Left ventricle myocardium inferior (tissue), 1 donor: ENCODE measurements around the gene NHS. TPM values are rescaled to one million over a fixed set of nuclear protein-coding genes. Genes with fewer than 3 reads are reported as not detected.
A peak's percentile ranks its signal among the peaks of the same experiment; 100 is the strongest.

Source experiments
- DNase-seq: peaks from one replicate; pipeline ENCODE4 v3.0.0-alpha.2; 2020
- H3K27ac ChIP-seq: fragments of 200-600 bp; replicated peaks from 2 replicates; pipeline ENCODE4 v1.8.0; 2021
- H3K27me3 ChIP-seq: fragments of 200-600 bp; 2 replicates; pipeline ENCODE4 v1.8.0; 2021; ENCODE audit warnings: low read depth
- H3K36me3 ChIP-seq: fragments of 200-600 bp; 2 replicates; pipeline ENCODE4 v1.8.0; 2021
- H3K4me1 ChIP-seq: fragments of 200-600 bp; 2 replicates; pipeline ENCODE4 v1.8.0; 2021
- H3K4me3 ChIP-seq: fragments of 200-600 bp; 2 replicates; pipeline ENCODE4 v1.8.0; 2021; ENCODE audit warnings: mild to moderate bottlenecking, moderate library complexity
- H3K9me3 ChIP-seq: fragments of 200-600 bp; replicated peaks from 2 replicates; pipeline ENCODE4 v1.8.0; 2021
- CTCF ChIP-seq: fragments of 200-600 bp; IDR thresholded peaks from 2 replicates; pipeline ENCODE4 v1.8.0; 2021; ENCODE audit warnings: antibody characterized with exemption, mild to moderate bottlenecking, borderline replicate concordance
- intact Hi-C: fragments of 100-400 bp; cut with micrococcal nuclease; formaldehyde crosslinking; loops from one replicate; pipeline ENCODE4 v1.11.0; 2022
- total RNA-seq: library from RNA; stranded (reverse); fragmentation: NEBNext Ultra II Directional; extraction: Animal tissue kit (Norgen Biotek cat#: 25700); gene quantifications from one replicate; pipeline ENCODE4 v1.2.1, GENCODE V29; 2021
- donor health status: DM: no; HTN: yes; CAD: no; lungs with severe emphysema.

Gene NHS
- total RNA-seq, 1 donor from 2014 or later = 1.0 TPM

DNA sequence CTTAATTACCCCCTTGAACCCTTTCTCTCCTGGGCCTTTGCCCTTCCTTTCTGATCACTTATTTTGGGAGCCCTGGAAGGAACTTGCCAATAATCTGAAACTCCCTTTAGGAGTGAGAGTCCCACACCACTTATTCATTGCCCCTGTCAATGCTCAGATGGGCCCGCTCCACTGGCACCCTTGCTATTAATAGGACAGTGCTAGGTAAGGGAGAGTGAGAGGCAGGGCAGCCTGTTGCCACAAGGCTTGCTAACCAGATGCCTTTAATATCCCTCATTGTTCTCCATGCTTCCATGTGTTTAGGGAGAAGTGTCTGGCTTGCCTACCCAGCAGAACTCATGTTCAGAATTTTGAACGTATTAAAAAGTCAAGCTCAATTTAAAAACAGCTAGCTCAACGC is 1.7 kb upstream of the NHS start:
- H3K36me3 ChIP-seq = no peaks in the 10 kb centered on the region
- intact Hi-C loops = loop anchor here (10.0 kb wide), 1 partner anchor 151 kb away; no protein-coding TSS in a partner anchor
- H3K4me3 ChIP-seq = no peak overlapping the region
- peaks cover 16% of the 10 kb centered on the region for H3K4me1 ChIP-seq
- TF ChIP-seq CTCF = no peak
- H3K27me3 ChIP-seq = no peaks in the 10 kb centered on the region
- H3K9me3 ChIP-seq = no peaks in the 10 kb centered on the region
- no peak overlapping the region for H3K27ac ChIP-seq
- peak; percentile 16 for DNase-seq

DNA sequence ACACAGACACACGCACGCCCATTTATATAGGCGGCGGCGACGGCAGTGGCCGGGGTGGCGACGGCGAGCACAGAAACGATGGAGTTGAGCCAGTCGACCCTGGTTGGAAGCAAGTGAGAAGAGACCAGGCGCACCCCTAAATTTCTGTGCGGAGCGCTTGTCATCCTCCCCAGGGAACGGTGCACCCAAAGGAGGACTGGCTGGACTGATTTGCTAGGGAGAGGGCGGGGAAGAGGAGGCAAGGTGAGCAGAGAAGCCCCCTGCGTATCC is 302 bp downstream of the NHS start:
- intact Hi-C loops = loop anchor here (10.0 kb wide), 1 partner anchor 149 kb away; no protein-coding TSS in a partner anchor
- Histone ChIP-seq H3K4me3 (peak overlapping the region; percentile 69), H3K36me3 (no peaks in the 10 kb centered on the region), H3K27me3 (no peaks in the 10 kb centered on the region), H3K4me1 (peaks cover 16% of the 10 kb centered on the region), H3K27ac (peak overlapping the region; percentile 66), H3K9me3 (no peaks in the 10 kb centered on the region)
- no peak for TF ChIP-seq CTCF
- DNase-seq = no peak

- Histone ChIP-seq H3K36me3 (no peaks in the 10 kb centered on the region), H3K4me3 (peak overlapping the region; percentile 69), H3K9me3 (no peaks in the 10 kb centered on the region), H3K27ac (peak overlapping the region; percentile 66), H3K4me1 (peaks cover 16% of the 10 kb centered on the region), H3K27me3 (no peaks in the 10 kb centered on the region)
- intact Hi-C loops = loop anchor here (10.0 kb wide), 1 partner anchor 149 kb away; no protein-coding TSS in a partner anchor
- no peak for TF ChIP-seq CTCF
- DNase-seq = peak; percentile 16
Observed at GRCh38 chrX:17375637-17376430, 834 bp downstream of the NHS start.

DNA sequence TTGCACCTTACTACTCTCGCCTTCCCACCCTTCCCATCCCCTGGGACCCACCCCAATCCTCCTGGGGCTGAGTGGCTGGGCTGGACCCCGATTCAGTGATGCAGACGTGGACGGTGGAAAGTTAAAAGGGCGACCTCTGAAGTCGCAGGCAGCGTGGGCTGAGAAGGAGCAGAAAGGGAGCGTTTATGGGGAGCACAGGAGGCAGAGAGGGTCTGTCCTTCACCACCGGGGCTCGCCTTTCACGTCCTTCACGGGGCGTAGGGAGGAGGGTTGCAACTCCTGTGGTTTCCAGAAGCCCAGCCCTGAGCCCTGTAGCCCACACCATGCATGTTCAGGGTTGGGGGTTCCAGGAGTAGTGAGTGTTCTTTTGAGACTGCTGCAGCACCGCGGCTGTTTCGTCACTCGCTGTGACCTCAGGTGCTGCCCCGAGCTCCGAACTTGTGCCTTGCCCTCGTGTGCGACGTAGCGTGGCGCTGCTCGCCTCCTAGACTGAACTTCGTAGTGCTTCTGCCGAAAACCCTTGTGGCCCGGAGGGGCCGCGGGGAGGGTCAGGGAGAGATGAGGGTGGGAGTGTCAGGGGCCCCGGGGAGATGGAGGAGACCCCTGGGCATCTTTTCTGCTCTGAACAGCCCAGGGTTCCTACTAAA is 1.6 kb downstream of the NHS start:
- no peak for DNase-seq
- H3K36me3 ChIP-seq = no peaks in the 10 kb centered on the region
- H3K27me3 ChIP-seq = no peaks in the 10 kb centered on the region
- TF ChIP-seq CTCF = no peak
- peak overlapping the region; percentile 69 for H3K4me3 ChIP-seq
- no peak overlapping the region for H3K27ac ChIP-seq
- peaks cover 2% of the 10 kb centered on the region for H3K9me3 ChIP-seq
- intact Hi-C loops = loop anchor here (10.0 kb wide), 1 partner anchor 148 kb away; no protein-coding TSS in a partner anchor
- H3K4me1 ChIP-seq = peaks cover 16% of the 10 kb centered on the region

DNA sequence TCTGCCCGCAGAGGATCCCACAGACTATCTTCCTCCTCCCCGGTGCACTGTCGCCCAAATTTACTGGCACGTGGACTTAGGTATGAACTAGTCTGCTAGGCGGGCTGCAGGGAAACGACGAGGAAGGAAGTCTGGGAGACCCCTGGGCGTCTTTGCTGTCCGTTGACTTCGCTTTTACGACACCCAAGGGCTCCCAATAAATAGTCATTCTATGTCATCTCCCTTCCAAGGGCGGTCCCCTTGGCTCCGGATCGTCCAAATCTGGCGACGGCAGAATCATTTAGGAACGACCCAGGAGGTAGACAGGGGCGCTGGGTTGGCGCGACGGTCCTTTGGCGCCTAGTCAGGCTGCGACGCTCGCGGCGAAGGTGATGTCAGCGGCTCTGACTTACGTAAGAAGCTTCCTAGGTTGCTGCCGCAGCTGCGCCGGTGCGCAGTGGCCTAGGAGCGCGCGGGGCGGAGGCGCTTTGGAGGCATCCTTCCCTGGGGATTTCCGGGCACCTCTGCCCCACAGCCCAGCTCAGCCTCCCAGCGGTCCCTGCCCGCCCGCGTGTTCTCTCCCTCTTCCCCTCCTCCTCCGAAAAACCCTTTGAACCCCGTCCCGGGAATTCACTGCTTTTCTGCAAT is 2.2 kb downstream of the NHS start:
- TF ChIP-seq CTCF = no peak
- Histone ChIP-seq H3K27ac (no peak overlapping the region), H3K36me3 (no peaks in the 10 kb centered on the region), H3K4me1 (peaks cover 16% of the 10 kb centered on the region), H3K9me3 (peaks cover 9% of the 10 kb centered on the region), H3K4me3 (peak overlapping the region; percentile 69), H3K27me3 (no peaks in the 10 kb centered on the region)
- DNase-seq = peak; percentile 17
- intact Hi-C loops = loop anchor here (10.0 kb wide), 1 partner anchor 148 kb away; no protein-coding TSS in a partner anchor
